OCI-LY1 (cell line): Measurements from ENCODE around the gene PCDH18.

Source experiments
- H2AFZ ChIP-seq: fragments of 200-600 bp; sonication (generic), shearing (Covaris generic); 2 replicates; pipeline ENCODE4 v1.6.0; 2014; ENCODE audit warnings: antibody characterized with exemption, mild to moderate bottlenecking, low read length
- H3F3A ChIP-seq: fragments of 200-600 bp; sonication (generic), shearing (Covaris generic); 2 replicates; pipeline ENCODE4 v1.6.0; 2014; ENCODE audit warnings: mild to moderate bottlenecking, antibody characterized with exemption, low read length, moderate library complexity; ENCODE audit not compliant: insufficient read depth
- H3K27ac ChIP-seq: fragments of 200-600 bp; sonication (generic); 2 replicates; pipeline ENCODE4 v1.5.1; 2014; ENCODE audit warnings: low read length, mixed run types, mild to moderate bottlenecking, low read depth; ENCODE audit not compliant: poor library complexity, severe bottlenecking
- H3K27me3 ChIP-seq: fragments of 200-600 bp; sonication (generic); 2 replicates; pipeline ENCODE4 v1.6.0; 2014; ENCODE audit warnings: antibody characterized with exemption, mild to moderate bottlenecking, low read length, moderate library complexity; ENCODE audit not compliant: insufficient read depth
- H3K36me3 ChIP-seq: fragments of 200-600 bp; sonication (generic); 2 replicates; pipeline ENCODE4 v1.6.1; 2014; ENCODE audit warnings: mild to moderate bottlenecking, antibody characterized with exemption, low read length, moderate library complexity, mixed read lengths; ENCODE audit not compliant: insufficient read depth
- H3K4me1 ChIP-seq: fragments of 200-600 bp; sonication (generic); 2 replicates; pipeline ENCODE4 v1.5.1; 2014; ENCODE audit warnings: mild to moderate bottlenecking, low read length, moderate library complexity; ENCODE audit not compliant: insufficient read depth, severe bottlenecking
- H3K4me2 ChIP-seq: fragments of 200-600 bp; sonication (generic), shearing (Covaris generic); 2 replicates; pipeline ENCODE4 v1.6.1; 2014; ENCODE audit warnings: low read length
- H3K4me3 ChIP-seq: fragments of 200-600 bp; sonication (generic); 2 replicates; pipeline ENCODE4 v1.5.1; 2014; ENCODE audit warnings: low read length, low read depth, mild to moderate bottlenecking, mixed read lengths; ENCODE audit not compliant: poor library complexity, severe bottlenecking
- H3K79me2 ChIP-seq: fragments of 200-600 bp; shearing (Covaris generic); 2 replicates; pipeline ENCODE4 v1.6.1; 2016; ENCODE audit warnings: mixed run types, low read length, mixed read lengths; ENCODE audit not compliant: insufficient read depth
- H3K9ac ChIP-seq: fragments of 200-600 bp; sonication (generic), shearing (Covaris generic); 2 replicates; pipeline ENCODE4 v1.6.1; 2014; ENCODE audit warnings: mild to moderate bottlenecking, low read length, mixed read lengths
- H3K9me2 ChIP-seq: fragments of 200-600 bp; sonication (generic), shearing (Covaris generic); 2 replicates; pipeline ENCODE4 v1.6.1; 2014; ENCODE audit warnings: low read depth, mild to moderate bottlenecking, low read length, mixed read lengths
- H3K9me3 ChIP-seq: fragments of 200-600 bp; shearing (Covaris generic); 2 replicates; pipeline ENCODE4 v1.6.1; 2014; ENCODE audit warnings: low read length, mixed read lengths
- H4K20me1 ChIP-seq: fragments of 200-600 bp; sonication (generic), shearing (Covaris generic); 2 replicates; pipeline ENCODE4 v1.6.0; 2016; ENCODE audit warnings: mild to moderate bottlenecking, low read length; ENCODE audit not compliant: insufficient read depth
- CTCF ChIP-seq: fragments of 200-600 bp; sonication (generic), shearing (Covaris generic); IDR thresholded peaks from 2 replicates; pipeline ENCODE4 v1.5.1; 2017; ENCODE audit warnings: mild to moderate bottlenecking, antibody characterized with exemption, low read length, moderate library complexity, mixed read lengths
- EZH2 ChIP-seq: fragments of 200-600 bp; sonication (generic), shearing (Covaris generic); IDR thresholded peaks from 2 replicates; pipeline ENCODE4 v1.8.0; 2017; ENCODE audit warnings: borderline replicate concordance, mixed run types, mild to moderate bottlenecking, antibody characterized with exemption, low read length, moderate library complexity, mixed read lengths

The PCDH18 gene

GRCh38 chr4:137545461-137545861, 13.2 kb upstream of the PCDH18 start:
- Histone ChIP-seq H3K4me3 (no peak overlapping the region), H3K4me2 (no peak overlapping the region), H3K27ac (no peak overlapping the region), H3K9me2 (no peaks in the 10 kb centered on the region), H3K4me1 (no peaks in the 10 kb centered on the region), H3K36me3 (no peaks in the 10 kb centered on the region), H4K20me1 (no peaks in the 10 kb centered on the region), H3K79me2 (no peaks in the 10 kb centered on the region), H2AFZ (no peak overlapping the region), H3F3A (no peaks in the 10 kb centered on the region), H3K27me3 (no peaks in the 10 kb centered on the region), H3K9ac (no peak overlapping the region), H3K9me3 (no peaks in the 10 kb centered on the region)
- TF ChIP-seq EZH2 (no peak), CTCF (no peak)

GRCh38 chr4:137543648-137544047, 11.4 kb upstream of the PCDH18 start:
- TF ChIP-seq EZH2, result no peak
- TF ChIP-seq CTCF, result no peak
- H3K9me3 ChIP-seq, result no peaks in the 10 kb centered on the region
- H3F3A ChIP-seq, result no peaks in the 10 kb centered on the region
- H2AFZ ChIP-seq, result no peak overlapping the region
- H3K9ac ChIP-seq, result no peak overlapping the region
- no peaks in the 10 kb centered on the region for H3K36me3 ChIP-seq
- H3K4me3 ChIP-seq, result no peak overlapping the region
- no peak overlapping the region for H3K4me2 ChIP-seq
- H3K4me1 ChIP-seq, result no peaks in the 10 kb centered on the region
- no peak overlapping the region for H3K27ac ChIP-seq
- no peaks in the 10 kb centered on the region for H3K79me2 ChIP-seq
- H3K9me2 ChIP-seq, result no peaks in the 10 kb centered on the region
- H3K27me3 ChIP-seq, result no peaks in the 10 kb centered on the region
- no peaks in the 10 kb centered on the region for H4K20me1 ChIP-seq

- Histone ChIP-seq H3K79me2 (no peaks in the 10 kb centered on the region), H3K9me3 (no peaks in the 10 kb centered on the region), H3K4me1 (no peaks in the 10 kb centered on the region), H3F3A (no peaks in the 10 kb centered on the region), H3K9me2 (no peaks in the 10 kb centered on the region), H3K9ac (no peak overlapping the region), H3K4me3 (no peak overlapping the region), H3K4me2 (no peak overlapping the region), H2AFZ (no peak overlapping the region), H3K27ac (no peak overlapping the region), H3K36me3 (no peaks in the 10 kb centered on the region), H3K27me3 (no peaks in the 10 kb centered on the region), H4K20me1 (no peaks in the 10 kb centered on the region)
- no peak for TF ChIP-seq EZH2
- TF ChIP-seq CTCF, result no peak
Observed at GRCh38 chr4:137543198-137543597, 10.9 kb upstream of the PCDH18 start.
